OCI-LY3 (cell line): ENCODE measurements around the gene RAD51B.

Source experiments
- EZH2phosphoT487 ChIP-seq: fragments of 200-600 bp; shearing (Covaris generic); IDR thresholded peaks from 2 replicates; pipeline ENCODE4 v1.6.1; 2018; ENCODE audit warnings: antibody characterized with exemption, mixed run types, low read depth
- TF ChIP-seq, protein P1 (sequence below): fragments of 200-600, 300-600 bp; sonication (generic); IDR thresholded peaks from 2 replicates; pipeline ENCODE4 v1.5.1; 2014; ENCODE audit warnings: antibody characterized with exemption, low read length, low read depth

- TF ChIP-seq, protein P1, sequence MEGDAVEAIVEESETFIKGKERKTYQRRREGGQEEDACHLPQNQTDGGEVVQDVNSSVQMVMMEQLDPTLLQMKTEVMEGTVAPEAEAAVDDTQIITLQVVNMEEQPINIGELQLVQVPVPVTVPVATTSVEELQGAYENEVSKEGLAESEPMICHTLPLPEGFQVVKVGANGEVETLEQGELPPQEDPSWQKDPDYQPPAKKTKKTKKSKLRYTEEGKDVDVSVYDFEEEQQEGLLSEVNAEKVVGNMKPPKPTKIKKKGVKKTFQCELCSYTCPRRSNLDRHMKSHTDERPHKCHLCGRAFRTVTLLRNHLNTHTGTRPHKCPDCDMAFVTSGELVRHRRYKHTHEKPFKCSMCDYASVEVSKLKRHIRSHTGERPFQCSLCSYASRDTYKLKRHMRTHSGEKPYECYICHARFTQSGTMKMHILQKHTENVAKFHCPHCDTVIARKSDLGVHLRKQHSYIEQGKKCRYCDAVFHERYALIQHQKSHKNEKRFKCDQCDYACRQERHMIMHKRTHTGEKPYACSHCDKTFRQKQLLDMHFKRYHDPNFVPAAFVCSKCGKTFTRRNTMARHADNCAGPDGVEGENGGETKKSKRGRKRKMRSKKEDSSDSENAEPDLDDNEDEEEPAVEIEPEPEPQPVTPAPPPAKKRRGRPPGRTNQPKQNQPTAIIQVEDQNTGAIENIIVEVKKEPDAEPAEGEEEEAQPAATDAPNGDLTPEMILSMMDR = no peak
- no peak for TF ChIP-seq EZH2phosphoT487
These were observed 889.4 kb downstream of the RAD51B start for GRCh38 chr14:68709007-68709406.
